ENCODE results near the gene CUL3. TPM values are rescaled to one million over a fixed set of nuclear protein-coding genes. Genes with fewer than 3 reads are reported as not detected.

CUL3 gene
- total RNA-seq: 10 to 100 TPM; 68.5 to 75.1 (median 70.8) TPM

DNA sequence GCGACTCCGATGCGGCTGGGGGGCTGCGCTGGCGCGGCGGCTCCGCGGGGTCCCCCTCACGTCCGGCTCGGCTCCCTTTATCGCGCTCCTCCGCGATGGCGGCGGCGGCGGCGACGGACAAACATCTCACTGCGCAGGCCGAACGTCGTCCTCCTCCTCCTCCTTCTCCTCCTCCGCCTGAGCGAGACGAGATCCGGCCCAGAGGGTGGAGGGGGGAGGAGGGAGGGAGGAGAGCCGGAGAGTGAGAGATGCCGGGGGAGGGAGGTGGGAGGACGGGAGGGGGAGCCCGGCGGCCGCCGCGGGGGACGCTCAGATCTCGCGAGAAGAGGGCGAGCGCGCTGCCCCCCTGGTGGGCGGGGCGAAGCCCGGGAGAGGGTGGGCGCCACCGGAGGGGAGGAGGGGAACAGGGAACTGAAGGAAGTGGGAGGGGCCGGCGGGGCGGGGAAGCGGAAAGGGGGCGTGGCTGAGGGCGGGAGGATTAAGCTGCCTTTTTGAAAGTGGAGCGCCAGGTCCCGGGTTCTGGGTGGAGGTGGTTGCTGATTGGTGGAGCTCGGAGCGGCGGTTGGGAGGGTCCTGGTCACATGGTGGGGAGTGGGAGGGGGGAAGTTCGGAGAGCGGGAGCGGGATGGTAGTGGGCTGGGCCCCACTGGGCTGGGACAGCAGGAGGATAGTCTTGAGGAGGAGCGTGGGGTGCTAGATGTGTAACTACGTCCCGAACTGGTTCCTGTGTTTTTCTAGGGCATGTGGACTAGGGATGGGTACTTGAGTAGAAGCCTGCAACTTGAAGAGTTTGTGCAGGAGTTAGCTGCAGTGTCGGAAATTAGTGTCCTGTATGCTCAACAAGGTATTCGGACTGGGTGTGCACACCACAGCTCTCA is at the start of gene CUL3:
Gene CUL3 (minus strand): TSS at position 153 of the 878 bp plus-strand sequence. CDS start 354 bp downstream, outside the sequence.
- H3K36me3 ChIP-seq: no peaks in the 10 kb centered on the region
- TF ChIP-seq POLR2AphosphoS5 (IDR thresholded peaks at IDR 0.05) (peak; percentile 94), EP300 (IDR thresholded peaks at IDR 0.05) (no peak), POLR2A (IDR thresholded peaks at IDR 0.05) (peak; percentile 83)
- TF ChIP-seq, protein P1, sequence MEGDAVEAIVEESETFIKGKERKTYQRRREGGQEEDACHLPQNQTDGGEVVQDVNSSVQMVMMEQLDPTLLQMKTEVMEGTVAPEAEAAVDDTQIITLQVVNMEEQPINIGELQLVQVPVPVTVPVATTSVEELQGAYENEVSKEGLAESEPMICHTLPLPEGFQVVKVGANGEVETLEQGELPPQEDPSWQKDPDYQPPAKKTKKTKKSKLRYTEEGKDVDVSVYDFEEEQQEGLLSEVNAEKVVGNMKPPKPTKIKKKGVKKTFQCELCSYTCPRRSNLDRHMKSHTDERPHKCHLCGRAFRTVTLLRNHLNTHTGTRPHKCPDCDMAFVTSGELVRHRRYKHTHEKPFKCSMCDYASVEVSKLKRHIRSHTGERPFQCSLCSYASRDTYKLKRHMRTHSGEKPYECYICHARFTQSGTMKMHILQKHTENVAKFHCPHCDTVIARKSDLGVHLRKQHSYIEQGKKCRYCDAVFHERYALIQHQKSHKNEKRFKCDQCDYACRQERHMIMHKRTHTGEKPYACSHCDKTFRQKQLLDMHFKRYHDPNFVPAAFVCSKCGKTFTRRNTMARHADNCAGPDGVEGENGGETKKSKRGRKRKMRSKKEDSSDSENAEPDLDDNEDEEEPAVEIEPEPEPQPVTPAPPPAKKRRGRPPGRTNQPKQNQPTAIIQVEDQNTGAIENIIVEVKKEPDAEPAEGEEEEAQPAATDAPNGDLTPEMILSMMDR (IDR thresholded peaks at IDR 0.05): no peak
- H3K4me1 ChIP-seq: peaks cover 11 to 41% (median 12%) of the 10 kb centered on the region in 3 donors
- no peaks in the 10 kb centered on the region for H3K9me3 ChIP-seq
- peak within 1 kb of the TSS; percentile 84 to 98 (median 92) for H3K27ac ChIP-seq
- 0% methylated on average over 22 to 26 of the region's 68 CpGs for WGBS, 2 donors (ENCODE audit: low coverage in 1 of 2)
- peak within 1 kb of the TSS; percentile 63 to 96 for H3K4me3 ChIP-seq
- peak; percentile 94 for ATAC-seq
- H3K27me3 ChIP-seq: no peaks in the 10 kb centered on the region

DNA sequence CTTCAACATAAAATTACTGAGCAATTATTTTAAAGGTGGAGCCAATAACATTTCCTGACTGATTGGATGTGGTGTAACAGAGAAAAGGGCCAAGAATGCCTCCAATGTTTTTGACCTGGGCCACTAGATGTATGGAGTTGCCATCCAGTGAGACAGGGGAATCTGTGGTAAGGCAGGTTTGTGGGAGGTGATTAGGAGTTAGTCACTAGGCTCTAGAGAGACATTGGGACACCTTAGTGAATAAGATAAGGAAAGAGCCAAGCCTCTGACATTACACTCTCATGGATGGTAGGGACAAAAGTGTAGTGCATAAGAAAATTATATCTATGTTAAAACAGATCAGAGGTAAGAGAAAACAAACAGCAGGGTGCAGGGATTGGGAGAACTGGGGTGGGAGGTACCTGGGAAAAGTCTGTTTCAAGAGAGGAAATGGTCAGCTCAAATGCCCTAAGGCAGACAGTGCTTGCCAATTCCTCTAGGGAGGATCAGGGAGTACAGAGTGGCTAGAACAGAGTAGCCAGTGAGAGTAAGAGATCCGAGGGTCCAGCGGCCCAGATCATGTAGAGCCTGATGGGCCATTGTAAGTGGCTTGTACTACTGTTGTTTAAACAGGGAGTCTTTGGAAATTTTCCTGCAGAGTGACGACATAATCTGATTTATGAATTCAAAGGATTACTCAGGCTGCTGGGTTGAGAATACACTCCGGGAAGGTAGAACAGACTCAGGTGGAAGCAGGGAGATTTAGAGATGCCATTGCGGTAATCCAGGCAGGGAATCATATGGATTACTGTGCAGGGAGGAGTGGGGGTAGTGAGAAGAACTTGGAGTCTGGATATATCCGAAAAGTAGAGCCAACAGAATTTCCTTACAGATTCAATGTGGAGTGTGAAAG is 45.7 kb upstream of the CUL3 start:
- TF ChIP-seq, protein P1 (IDR thresholded peaks at IDR 0.05): no peak
- TF ChIP-seq POLR2A (IDR thresholded peaks at IDR 0.05): no peak
- no peak for TF ChIP-seq EP300 (IDR thresholded peaks at IDR 0.05)
- no peak for TF ChIP-seq POLR2AphosphoS5 (IDR thresholded peaks at IDR 0.05)
- Histone ChIP-seq H3K27me3 (no peaks in the 10 kb centered on the region), H3K4me1 (no peaks in the 10 kb centered on the region), H3K9me3 (no peaks in the 10 kb centered on the region), H3K27ac (no peak overlapping the region), H3K4me3 (no peak overlapping the region), H3K36me3 (no peaks in the 10 kb centered on the region)
- 70 to 75% methylated on average over 5 to 6 of the region's 6 CpGs for WGBS, 2 donors (ENCODE audit: low coverage in 1 of 2)
- ATAC-seq: no peak

DNA sequence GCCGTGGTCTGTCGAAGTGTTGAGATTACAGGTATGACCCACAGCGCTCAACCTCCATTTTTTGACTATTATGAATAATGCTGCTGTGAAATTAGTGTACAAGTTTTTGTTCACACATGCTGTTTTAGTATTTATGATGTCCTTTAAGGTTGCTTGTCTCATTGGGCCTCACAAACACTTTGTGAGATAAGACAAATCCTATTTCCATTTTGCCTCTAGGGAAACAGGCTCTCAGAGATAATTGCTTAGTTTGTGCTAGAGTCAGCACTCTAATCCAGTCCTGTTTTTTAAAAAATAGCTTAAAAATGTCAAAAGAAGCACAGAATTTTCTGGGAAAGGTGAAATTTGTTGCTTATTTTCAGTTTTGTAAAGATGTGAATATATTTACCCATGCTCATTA is 43.3 kb upstream of the CUL3 start:
- Histone ChIP-seq H3K27ac (no peak overlapping the region), H3K27me3 (no peaks in the 10 kb centered on the region), H3K4me1 (no peaks in the 10 kb centered on the region), H3K4me3 (no peak overlapping the region), H3K9me3 (no peaks in the 10 kb centered on the region), H3K36me3 (no peaks in the 10 kb centered on the region)
- no peak for ATAC-seq
- no peak for TF ChIP-seq EP300 (IDR thresholded peaks at IDR 0.05)
- TF ChIP-seq POLR2A (IDR thresholded peaks at IDR 0.05): no peak
- TF ChIP-seq POLR2AphosphoS5 (IDR thresholded peaks at IDR 0.05): no peak
- TF ChIP-seq, protein P1 (IDR thresholded peaks at IDR 0.05): no peak
- 88 to 100% methylated on average over 1 to 3 of the region's 3 CpGs for WGBS, 2 donors (ENCODE audit: low coverage in 1 of 2)

DNA sequence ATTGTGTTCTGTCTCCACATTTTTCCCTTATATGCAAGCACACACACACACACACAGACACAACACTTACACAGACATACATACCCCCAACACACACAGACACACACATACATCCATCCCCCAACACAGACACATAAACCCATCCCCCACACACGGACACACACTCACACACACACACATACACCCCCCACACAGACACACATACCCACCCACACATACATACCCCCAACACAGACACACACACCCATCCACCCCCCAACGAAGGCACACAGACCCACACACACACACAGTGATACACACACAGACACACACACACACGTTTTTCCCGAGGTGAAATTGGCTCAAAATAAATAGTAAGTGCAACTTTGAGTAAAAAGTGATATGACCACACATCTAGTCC is 41.6 kb upstream of the CUL3 start:
- no peak for ATAC-seq
- WGBS, 2 donors (ENCODE audit: low coverage in 1 of 2): 63 to 71% methylated on average over 3 to 4 of the region's 4 CpGs
- Histone ChIP-seq H3K27ac (no peak overlapping the region), H3K4me3 (no peak overlapping the region), H3K36me3 (no peaks in the 10 kb centered on the region), H3K27me3 (no peaks in the 10 kb centered on the region), H3K9me3 (no peaks in the 10 kb centered on the region), H3K4me1 (no peaks in the 10 kb centered on the region)
- TF ChIP-seq POLR2AphosphoS5 (IDR thresholded peaks at IDR 0.05): no peak
- TF ChIP-seq POLR2A (IDR thresholded peaks at IDR 0.05): no peak
- TF ChIP-seq, protein P1 (IDR thresholded peaks at IDR 0.05): no peak
- no peak for TF ChIP-seq EP300 (IDR thresholded peaks at IDR 0.05)

Data from gastroesophageal sphincter (tissue), 4 donors.